ENCODE data around the gene CCR6. TPM values are rescaled to one million over a fixed set of nuclear protein-coding genes. Genes with fewer than 3 reads are reported as not detected.

The CCR6 gene
- total RNA-seq, 1 experiment from 2014 or later, result not detected

- no peaks in the 10 kb centered on the region for H3K36me3 ChIP-seq (ENCODE audit: control insufficient read depth, insufficient read depth, low read length)
- no peak for TF ChIP-seq TCF7L2 (IDR thresholded peaks at IDR 0.05; ENCODE audit: low read depth, low read length)
- ChIA-PET POLR2A (no interaction called here), CTCF (interaction anchor here (1.2 kb wide), 1 partner anchor 10 kb away, joined by 3 read pairs; no protein-coding TSS in a partner anchor)
- intact Hi-C loops (cut with micrococcal nuclease; ENCODE audit: unreplicated experiment), result no loop called here
- no peak overlapping the region for H3K4me3 ChIP-seq (ENCODE audit: low read depth in 2 of 2, low read length in 2 of 2)
- H3K4me1 ChIP-seq (ENCODE audit: control insufficient read depth, insufficient read depth, low read length), result peaks cover 4% of the 10 kb centered on the region
- H3K27ac ChIP-seq (ENCODE audit: low read length), result no peak overlapping the region
- no peaks in the 10 kb centered on the region for H3K27me3 ChIP-seq (ENCODE audit: control insufficient read depth, insufficient read depth, low read length)
- BruUV-seq (replicated peaks), result no TSS peak
- no peaks in the 10 kb centered on the region for H3K9me3 ChIP-seq (ENCODE audit: control insufficient read depth, insufficient read depth, low read depth, low read length)
- in situ Hi-C loops (cut with HindIII; ENCODE audit: low pct_unique_long_range_greater_than_20kb, low sequenced_read_pairs), result no loop called here
- ATAC-seq (no peak), DNase-seq (ENCODE audit: low read depth, low spot score) (no peak)
Measured at GRCh38 chr6:167129159-167129558, 6.3 kb downstream of the CCR6 start.

- intact Hi-C loops (cut with micrococcal nuclease; ENCODE audit: unreplicated experiment) (no loop called here), in situ Hi-C loops (cut with HindIII; ENCODE audit: low pct_unique_long_range_greater_than_20kb, low sequenced_read_pairs) (no loop called here)
- no TSS peak for BruUV-seq (replicated peaks)
- H3K27me3 ChIP-seq (ENCODE audit: control insufficient read depth, insufficient read depth, low read length), result no peaks in the 10 kb centered on the region
- no peak overlapping the region for H3K4me3 ChIP-seq (ENCODE audit: low read depth in 2 of 2, low read length in 2 of 2)
- no peak for DNase-seq (ENCODE audit: low read depth, low spot score)
- TF ChIP-seq SIN3A (IDR thresholded peaks at IDR 0.05; ENCODE audit: borderline replicate concordance, insufficient read depth, low read depth, low read length) (no peak), CTCF (IDR thresholded peaks at IDR 0.05) (no peak)
- ChIA-PET CTCF (interaction anchor here (1.2 kb wide), 1 partner anchor 10 kb away, joined by 3 read pairs; no protein-coding TSS in a partner anchor), POLR2A (no interaction called here)
- no peaks in the 10 kb centered on the region for H3K9me3 ChIP-seq (ENCODE audit: control insufficient read depth, insufficient read depth, low read depth, low read length)
- H3K27ac ChIP-seq (ENCODE audit: low read length), result no peak overlapping the region
- H3K4me1 ChIP-seq (ENCODE audit: control insufficient read depth, insufficient read depth, low read length), result peaks cover 4% of the 10 kb centered on the region
- H3K36me3 ChIP-seq (ENCODE audit: control insufficient read depth, insufficient read depth, low read length), result no peaks in the 10 kb centered on the region
- no peak for ATAC-seq
Measured at GRCh38 chr6:167129562-167129961, 6.7 kb downstream of the CCR6 start.

- Histone ChIP-seq H3K27ac (ENCODE audit: low read length) (no peak overlapping the region), H3K9me3 (ENCODE audit: control insufficient read depth, insufficient read depth, low read depth, low read length) (no peaks in the 10 kb centered on the region), H3K27me3 (ENCODE audit: control insufficient read depth, insufficient read depth, low read length) (no peaks in the 10 kb centered on the region), H3K4me1 (ENCODE audit: control insufficient read depth, insufficient read depth, low read length) (peaks cover 4% of the 10 kb centered on the region), H3K4me3 (ENCODE audit: low read depth in 2 of 2, low read length in 2 of 2) (no peak overlapping the region), H3K36me3 (ENCODE audit: control insufficient read depth, insufficient read depth, low read length) (no peaks in the 10 kb centered on the region)
- BruUV-seq (replicated peaks), result no TSS peak
- TF ChIP-seq CTCF (IDR thresholded peaks at IDR 0.05) (no peak), SIN3A (IDR thresholded peaks at IDR 0.05; ENCODE audit: borderline replicate concordance, insufficient read depth, low read depth, low read length) (no peak), REST (IDR thresholded peaks at IDR 0.05; ENCODE audit: insufficient read depth in 1 of 2, low read depth in 2 of 2, low read length in 1 of 2) (no peak), TCF7L2 (IDR thresholded peaks at IDR 0.05; ENCODE audit: low read depth, low read length) (no peak), POLR2AphosphoS5 (IDR thresholded peaks at IDR 0.05; ENCODE audit: low read depth, low read length) (no peak)
- ChIA-PET CTCF (interaction anchor here (1.2 kb wide), 1 partner anchor 9 kb away, joined by 3 read pairs; no protein-coding TSS in a partner anchor), POLR2A (no interaction called here)
- intact Hi-C loops (cut with micrococcal nuclease; ENCODE audit: unreplicated experiment), result no loop called here
- DNase-seq (ENCODE audit: low read depth, low spot score) (no peak), ATAC-seq (no peak)
- in situ Hi-C loops (cut with HindIII; ENCODE audit: low pct_unique_long_range_greater_than_20kb, low sequenced_read_pairs), result no loop called here
Measured at GRCh38 chr6:167130008-167130677, 7.2 kb downstream of the CCR6 start.
